Ammon's horn (tissue), 1 donor: ENCODE measurements around the gene BRD3.
"Not testable (repeated sequence)": the region's sequence is repeated elsewhere in the genome, so short reads cannot be mapped to it uniquely, and the experiment has no call there.

ENCODE experiments used
- DNase-seq: peaks from one replicate; pipeline ENCODE4 v3.0.0-alpha.2; 2016; ENCODE audit warnings: low spot score

Gene BRD3

GRCh38 chr9:133993635-133994253, 74.1 kb downstream of the BRD3 start:
- no peak for DNase-seq

DNA sequence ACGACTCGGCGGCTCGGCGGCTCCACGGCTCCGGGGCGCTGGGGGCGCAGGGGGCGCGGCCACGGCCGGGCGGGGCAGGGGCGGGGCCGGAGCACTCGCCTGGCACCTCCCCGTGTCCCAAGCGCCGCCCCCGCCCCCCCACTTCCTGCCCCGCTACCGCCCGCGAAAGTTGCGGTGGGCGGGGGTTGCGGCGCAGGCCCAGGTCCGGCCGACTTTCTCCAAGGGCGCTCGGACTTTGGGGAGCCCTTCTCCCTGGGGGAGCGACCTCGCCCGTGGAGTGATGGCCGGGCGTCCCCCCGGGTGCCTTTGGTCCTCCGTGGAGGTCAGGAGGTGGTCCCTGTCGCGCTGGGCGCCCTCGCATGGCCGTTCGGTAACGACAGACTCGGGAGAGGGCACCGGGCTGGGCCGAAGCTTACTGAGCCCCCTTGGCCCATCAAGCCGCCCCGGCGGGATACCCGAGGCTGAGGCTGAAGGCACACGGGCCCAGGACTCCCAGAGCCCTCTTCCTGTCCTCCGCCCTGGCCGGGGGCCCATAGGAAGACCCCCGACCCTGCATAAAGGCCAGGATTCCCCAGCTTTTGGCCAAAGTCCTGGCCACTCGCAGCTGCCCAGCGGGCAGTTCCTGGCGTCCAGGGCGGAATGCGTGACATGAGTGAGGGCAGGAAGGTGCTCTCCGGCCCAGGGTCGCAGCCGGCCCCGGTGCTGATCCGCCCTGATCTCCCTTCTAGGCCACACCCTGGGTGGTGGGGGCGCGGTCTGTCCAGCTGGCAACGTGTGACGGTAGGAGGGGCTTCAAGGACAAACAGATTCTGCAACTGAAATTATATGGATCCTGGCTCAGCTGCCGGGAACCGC, 74.8 kb downstream of the BRD3 start:
- DNase-seq, result peak; percentile 61

DNA sequence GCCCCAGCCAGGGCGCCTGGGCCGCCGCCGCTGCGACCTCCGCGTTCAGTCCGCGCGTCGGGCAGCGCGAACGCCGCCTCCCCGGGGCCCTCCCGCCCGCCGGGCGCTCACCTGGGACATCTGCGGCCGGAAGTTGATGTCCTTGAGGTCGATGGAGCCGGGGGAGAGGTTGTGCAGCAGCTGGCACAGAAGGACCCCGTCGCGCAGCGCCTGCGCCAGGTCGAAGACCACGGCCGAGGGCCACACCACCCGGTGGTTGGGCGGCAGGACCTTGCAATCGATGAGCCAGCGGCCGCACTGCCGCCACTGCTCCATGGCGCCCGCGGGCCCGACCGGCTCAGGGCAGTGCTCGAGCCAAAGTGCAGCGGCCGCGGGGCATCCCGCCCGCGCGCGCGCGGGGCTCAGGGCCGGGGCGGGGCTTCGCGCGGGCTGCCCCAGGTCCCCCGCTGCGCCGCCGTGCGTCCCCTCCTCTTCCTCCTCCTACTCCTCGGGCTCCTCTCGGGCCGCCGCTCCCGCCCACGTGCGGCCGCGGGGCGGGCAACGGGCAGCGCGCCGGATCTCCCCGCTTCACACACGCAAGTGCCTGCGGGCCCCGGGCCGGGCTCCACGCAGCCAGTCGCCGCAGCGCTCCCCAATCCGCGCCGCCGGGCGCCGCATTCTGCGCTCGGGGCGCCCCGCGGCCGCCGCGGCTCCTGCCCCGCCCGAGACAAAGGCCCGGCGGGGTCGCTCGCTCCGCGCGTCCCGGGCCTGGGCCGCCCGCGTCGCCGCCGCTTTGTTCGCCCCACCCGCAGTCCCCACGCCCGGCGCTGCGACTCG, 75.7 kb downstream of the BRD3 start, which contains the start of gene VAV2:
Gene VAV2 (minus strand): TSS at position 361 of the 816 bp plus-strand sequence. CDS start 46 bp downstream, at position 315.
- DNase-seq, result peak; percentile 53

DNA sequence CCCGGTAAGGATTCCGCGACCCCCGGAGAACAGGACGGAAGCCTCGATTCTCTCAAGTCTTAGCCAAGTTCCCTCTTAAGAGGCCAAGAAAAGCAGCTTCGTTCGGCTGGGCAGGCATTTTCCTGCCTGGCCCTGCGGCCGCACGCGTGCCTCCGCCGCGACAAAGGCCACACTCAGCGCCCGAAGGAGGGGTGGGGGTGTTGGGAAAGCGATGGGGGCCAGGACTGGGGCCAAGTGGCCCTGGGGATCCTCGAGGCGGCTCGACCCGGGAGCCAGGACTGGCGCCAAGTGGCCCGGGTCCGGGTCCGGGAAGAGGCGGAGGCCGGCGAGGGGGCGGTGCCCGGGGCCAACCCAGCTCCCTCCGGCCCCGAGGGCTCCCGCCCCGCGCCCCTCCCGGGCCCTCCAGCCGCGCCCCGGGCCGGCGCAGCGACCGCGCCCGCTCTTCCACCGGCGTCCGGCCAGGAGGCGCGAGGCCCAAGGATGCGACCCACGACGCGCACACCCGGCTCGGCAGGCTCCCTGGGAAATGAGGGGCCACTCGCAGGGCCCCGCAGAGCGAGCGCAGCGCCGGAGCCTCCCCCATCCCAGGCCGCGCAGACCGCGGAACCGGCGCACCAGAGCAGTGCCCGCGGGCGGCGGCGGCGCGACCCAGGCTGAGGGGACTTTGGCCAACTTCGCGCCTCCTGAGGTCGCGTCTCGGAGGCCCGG, 76.5 kb downstream of the BRD3 start:
- DNase-seq, result no peak

DNA sequence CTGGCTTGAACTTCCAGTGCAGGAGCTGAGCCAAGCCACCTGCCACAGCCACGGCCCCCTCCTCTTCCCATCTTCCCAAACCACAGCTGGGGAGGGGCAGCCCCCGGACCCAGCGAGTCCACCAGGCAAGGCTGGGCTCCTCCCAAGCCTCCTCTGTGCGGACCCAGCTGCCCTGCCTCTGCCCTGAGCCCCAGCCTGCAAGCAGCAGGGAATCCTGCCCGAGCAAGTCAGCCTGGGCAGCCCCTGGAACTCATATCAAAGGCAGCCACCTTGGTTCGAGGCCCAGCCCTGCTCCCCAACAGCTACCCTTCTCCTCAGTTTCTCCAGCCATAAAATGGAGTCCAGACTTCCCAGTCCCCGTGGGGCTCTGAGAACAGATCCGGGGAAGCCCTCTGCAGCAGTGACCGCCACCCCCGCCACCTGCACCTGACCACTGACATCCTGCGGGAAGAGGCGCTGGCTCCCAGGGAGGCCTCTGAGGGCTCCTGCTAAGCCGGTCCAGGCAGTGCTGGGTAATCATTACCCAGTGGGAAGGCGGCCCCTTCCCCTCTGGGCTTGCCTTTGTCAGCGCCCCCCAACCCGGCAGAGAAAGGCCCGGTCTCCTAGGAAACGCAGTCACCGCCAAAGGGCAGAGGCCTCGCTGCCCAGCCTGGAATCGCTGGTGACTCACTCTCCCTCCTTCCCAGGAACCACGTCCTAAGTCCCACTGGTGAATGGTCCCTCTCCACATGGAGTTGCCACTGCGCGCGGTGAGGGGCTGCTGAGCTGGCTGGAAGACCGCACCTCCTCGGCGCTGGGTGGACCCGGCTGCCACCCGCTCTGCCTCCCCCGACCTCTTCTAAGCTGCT, 77.2 kb downstream of the BRD3 start:
- DNase-seq, result no peak

DNA sequence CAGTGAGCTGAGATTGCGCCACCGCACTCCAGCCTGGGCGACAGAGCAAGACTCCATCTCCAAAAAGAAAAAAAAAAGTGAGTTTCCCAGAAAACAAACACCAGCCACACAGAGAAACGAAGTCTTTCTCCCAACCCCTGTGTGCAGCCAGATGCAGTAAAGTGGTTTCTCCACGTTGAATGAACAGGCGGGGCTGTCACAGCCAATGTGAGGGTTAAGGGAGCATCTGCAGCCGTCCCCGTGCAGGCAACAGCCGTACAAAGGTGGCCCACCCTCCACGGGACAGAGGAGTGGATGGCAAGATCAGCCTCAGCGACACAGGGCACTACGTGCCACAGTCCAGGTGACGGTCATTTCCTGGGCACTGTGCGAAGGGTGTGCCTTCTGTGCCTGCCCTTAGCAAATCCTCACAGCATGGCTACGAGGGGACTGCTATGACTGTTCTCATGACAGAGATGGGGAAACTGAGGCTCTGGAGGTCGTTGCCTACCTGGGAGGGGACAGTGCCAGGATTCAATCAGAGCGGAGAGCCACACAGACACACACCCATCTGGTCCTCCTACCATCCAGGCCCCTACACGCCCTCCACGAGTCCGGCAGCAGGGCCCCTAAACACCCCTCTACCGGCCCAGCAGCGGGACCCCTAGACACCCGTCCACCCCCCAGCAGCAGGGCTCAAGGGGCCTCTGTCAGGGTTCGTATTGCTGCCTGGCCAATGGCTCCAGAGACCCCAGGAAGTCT, 78.0 kb downstream of the BRD3 start:
- DNase-seq, result no peak

DNA sequence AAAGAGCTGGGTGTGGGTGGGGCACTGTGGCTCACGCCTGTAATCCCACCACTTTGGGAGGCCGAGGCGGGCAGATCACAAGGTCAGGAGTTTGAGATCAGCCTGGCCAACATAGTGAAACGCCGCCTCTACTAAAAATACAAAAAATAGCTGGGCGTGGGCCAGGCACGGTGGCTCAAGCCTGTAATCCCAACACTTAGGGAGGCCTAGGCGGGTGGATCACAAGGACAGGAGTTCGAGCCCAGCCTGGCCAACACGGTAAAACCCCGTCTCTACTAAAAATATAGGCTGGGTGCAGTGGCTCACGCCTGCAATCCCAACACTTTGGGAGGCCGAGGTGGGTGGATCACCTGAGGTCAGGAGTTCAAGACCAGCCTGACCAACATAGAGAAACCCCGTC, 79.1 kb downstream of the BRD3 start:
- not testable (repeated sequence) for DNase-seq

GRCh38 chr9:133987946-133988665, 79.7 kb downstream of the BRD3 start:
- no peak for DNase-seq

- no peak for DNase-seq
Measured at GRCh38 chr9:133987446-133987788, 80.4 kb downstream of the BRD3 start.

- no peak for DNase-seq
Measured at GRCh38 chr9:133986774-133987445, 80.9 kb downstream of the BRD3 start.

- DNase-seq, result no peak
Measured at GRCh38 chr9:133986061-133986460, 81.8 kb downstream of the BRD3 start.

DNA sequence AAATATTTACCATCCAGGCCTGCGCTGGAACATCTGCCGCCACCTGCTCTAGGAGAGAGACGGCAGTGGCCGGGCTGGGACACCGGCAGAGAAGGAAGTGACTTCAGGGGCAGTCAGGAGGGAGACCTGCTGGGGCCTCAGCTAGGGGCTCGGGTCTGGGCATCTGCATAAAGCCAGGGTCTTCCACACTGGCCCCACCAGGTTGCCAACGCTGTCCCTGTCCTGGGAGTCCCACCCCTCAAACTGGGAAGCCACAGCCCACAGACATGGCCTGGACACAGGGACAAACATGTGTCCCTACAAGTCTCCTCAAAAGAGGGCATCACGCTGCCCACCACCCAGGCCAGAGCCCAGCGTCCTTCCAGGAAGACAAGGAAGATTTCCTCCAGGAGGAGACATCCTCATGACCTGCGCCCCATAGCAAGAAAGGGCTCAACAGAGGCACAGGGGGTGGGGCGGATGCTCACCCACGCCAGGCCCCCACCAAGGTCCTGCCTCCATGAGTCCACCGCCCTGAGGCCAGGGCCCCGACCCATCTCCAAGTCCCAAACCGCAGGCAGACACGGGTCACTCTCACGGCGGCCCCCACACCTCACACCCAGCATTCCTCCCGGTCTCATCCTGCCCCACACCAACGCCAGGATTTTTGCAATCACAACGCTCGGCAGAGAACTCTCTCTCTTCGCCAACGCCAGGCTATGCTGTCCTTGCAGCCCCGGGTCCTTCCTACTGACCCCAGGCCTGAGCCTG, 84.7 kb downstream of the BRD3 start:
- DNase-seq, result no peak

DNA sequence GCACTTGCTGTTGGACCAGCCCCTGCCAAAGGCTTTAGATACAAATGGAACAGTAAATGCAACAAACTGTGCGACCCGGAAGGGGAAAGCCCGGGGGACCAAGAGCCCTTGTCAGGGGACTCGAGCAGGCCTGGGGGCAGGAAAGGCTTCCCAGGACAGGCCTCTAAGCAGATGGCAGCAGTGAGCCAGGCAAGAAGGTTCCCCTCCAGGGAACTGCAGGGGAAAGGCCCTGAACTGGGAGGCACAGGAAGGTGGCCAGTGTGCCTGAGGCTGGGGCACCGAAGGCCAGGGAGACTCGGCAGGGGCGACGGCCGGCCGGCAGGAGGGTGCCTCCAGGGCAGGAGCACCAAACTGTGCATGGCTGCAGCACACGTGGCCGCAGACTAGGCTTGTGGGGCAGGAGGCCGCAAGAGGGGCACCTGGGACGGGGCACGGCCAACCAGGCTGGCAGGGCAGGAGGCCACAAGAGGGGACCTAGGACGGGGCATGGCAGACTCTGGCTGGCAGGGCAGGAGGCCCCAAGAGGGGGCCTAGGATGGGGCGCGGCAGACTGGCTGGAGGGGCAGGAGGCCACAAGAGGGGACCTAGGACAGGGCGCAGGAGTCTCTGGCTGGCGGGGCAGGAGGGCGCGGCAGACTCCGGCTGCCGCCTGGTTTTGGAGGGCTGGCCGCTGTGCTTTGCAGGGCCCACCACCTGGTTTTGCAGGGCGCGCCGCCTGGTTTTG, 85.7 kb downstream of the BRD3 start:
- no peak for DNase-seq

DNA sequence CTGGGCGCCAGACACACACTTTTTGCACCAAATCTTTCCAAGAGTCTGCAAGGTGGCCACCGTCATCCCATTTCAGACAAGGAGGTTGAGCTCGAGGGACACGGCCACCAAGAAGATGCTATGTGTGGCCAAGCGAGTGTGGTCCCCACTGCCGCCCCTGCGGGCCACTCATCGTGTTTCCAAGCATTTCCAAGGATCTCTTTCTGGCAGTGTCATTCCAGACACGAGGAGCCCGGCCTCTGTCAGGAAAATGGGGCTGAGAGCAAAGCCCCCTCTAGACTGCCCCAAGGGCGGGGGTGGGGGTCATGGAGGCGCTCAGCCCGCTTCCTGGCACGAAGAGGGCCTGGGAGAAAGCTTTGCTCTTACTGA, 86.3 kb downstream of the BRD3 start:
- DNase-seq, result no peak

- DNase-seq, result no peak
Measured at GRCh38 chr9:133980864-133981588, 86.8 kb downstream of the BRD3 start.
